Ectodermal cell (in vitro differentiated cells): ENCODE data around the gene PLPP2.

Experiments
- H3K27ac ChIP-seq: 2 replicates; pipeline ENCODE4 v1.7.0; 2013; ENCODE audit warnings: mild to moderate bottlenecking, low read depth, low read length; ENCODE audit not compliant: insufficient read depth, poor library complexity, severe bottlenecking
- H3K27me3 ChIP-seq: 2 replicates; pipeline ENCODE4 v1.7.0; 2013; ENCODE audit warnings: mild to moderate bottlenecking, low read length; ENCODE audit not compliant: insufficient read depth, control insufficient read depth, poor library complexity, severe bottlenecking
- H3K36me3 ChIP-seq: one replicate; pipeline ENCODE4 v1.7.0; 2013; ENCODE audit warnings: low read length; ENCODE audit not compliant: control insufficient read depth, insufficient read depth
- H3K4me1 ChIP-seq: one replicate; pipeline ENCODE4 v1.7.0; 2013; ENCODE audit warnings: low read length; ENCODE audit not compliant: control insufficient read depth, insufficient read depth
- H3K4me3 ChIP-seq: 2 replicates; pipeline ENCODE4 v1.7.0; 2013; ENCODE audit warnings: low read depth, low read length, control low read depth; ENCODE audit not compliant: insufficient read depth
- H3K9me3 ChIP-seq: 2 replicates; pipeline ENCODE4 v1.7.0; 2013; ENCODE audit warnings: mild to moderate bottlenecking, low read length, moderate library complexity; ENCODE audit not compliant: control insufficient read depth
- WGBS, 2 experiments: methylation state at CpG; one replicate each; pipeline ENCODE4 v1.1.7; 2013; ENCODE audit warnings: missing lambda C conversion rate in 2 of 2; 5-methylcytosine and 5-hydroxymethylcytosine counted together

The PLPP2 gene

DNA sequence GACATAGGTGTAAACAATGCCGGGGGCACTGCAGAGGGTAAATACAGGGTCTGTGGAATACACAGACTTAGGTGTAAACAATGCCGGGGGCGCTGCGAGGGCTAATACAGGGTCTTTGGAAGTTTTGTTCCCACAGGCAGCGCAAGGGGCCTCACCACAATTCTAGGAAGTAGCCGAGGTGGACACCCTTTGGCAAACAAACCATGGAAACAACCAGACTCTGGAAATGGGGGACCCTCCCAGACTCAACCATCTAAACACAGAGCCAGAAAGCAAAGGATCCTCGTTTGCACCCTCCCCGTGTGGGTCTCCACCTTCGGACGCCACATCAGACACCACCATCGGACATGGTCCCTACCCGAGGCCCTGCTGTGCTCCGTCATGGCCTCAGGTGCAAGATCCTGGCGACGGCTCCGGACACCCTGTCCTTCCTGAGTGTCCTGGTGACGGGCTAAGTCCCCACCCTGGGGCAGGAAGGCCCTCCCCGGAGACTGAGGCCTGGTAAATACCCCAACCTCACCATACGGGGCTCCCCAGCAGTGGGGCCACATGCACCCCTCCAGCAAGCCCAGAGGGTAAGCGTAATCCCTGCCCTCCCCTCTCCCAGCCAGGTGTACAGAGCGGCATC is 16.7 kb upstream of the PLPP2 start:
- Histone ChIP-seq H3K4me3 (no peak overlapping the region), H3K36me3 (peaks cover 28% of the 10 kb centered on the region)
- WGBS, 2 experiments, result 95 to 96% methylated on average over 21 of the region's 21 CpGs

DNA sequence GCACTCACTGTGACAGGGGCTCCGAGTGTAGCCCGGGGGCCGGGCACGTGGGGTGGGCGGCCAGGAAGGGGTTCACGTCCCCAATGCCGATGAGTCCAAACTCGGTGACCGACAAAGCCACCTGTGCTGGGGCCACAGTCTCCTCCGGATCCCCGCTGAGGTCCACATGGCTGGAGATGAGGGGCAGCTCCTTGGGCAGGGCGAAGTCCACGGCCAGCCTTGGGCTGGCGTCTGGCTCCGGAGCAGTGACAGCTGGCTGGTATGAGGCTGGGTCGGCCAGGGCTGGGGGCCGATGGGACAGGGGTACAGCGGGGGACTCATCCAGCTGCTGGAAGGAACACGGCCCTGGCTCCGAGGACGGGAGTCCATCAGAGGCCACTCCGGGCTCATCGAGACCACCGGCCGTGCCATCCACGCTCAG is 15.9 kb upstream of the PLPP2 start:
- 94 to 95% methylated on average over 26 of the region's 26 CpGs for WGBS, 2 experiments
- H3K4me3 ChIP-seq, result no peak overlapping the region

More for the DNA sequence above, 16.7 kb upstream of the PLPP2 start:
- Histone ChIP-seq H3K27me3 (no peaks in the 10 kb centered on the region), H3K27ac (no peak overlapping the region), H3K4me1 (no peaks in the 10 kb centered on the region), H3K9me3 (no peaks in the 10 kb centered on the region)

DNA sequence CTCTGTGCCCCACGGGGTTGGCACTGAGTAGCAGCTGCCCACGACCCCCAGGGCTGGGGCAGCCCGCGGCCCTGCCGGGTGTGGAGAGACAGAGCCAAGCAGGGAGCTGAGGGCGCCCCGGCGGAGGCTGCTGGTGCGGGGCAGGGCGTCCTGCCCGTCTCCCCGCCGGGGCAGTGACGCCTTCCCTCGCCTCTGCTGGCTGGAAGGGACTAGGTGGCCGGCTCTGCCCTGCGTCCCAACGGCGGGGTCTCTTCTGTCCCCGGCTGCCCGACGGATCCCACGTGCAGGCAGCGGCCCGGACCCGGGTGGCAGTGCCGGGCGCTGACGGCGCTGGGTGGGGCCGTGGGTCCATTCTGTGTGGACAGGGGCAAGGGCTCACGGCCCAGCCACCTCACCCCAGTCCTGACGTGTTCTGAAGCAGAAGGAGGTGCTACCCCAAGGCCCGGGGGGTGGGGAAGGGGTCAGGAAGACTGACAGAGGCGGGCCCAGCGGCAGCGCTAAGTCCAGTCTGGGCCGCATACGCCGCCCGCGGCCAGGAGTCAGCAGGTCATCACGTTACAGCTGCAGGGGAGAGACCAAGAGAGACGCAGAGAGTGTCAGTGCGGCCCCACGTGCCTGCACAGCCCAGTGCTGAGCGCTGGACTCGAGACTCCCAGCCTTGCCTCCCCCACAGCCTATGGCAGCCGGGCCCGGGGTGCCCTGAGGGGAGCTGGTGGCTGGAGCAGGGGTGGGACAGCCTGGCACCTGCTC is 15.1 kb upstream of the PLPP2 start:
- Histone ChIP-seq H3K9me3 (no peaks in the 10 kb centered on the region), H3K27me3 (no peaks in the 10 kb centered on the region), H3K27ac (no peak overlapping the region), H3K4me3 (no peak overlapping the region), H3K36me3 (peaks cover 24% of the 10 kb centered on the region), H3K4me1 (no peaks in the 10 kb centered on the region)
- WGBS, 2 experiments, result 96 to 97% methylated on average over 50 of the region's 50 CpGs

More for the DNA sequence above, 15.9 kb upstream of the PLPP2 start:
- peaks cover 28% of the 10 kb centered on the region for H3K36me3 ChIP-seq
- no peaks in the 10 kb centered on the region for H3K27me3 ChIP-seq
- H3K27ac ChIP-seq, result no peak overlapping the region
- H3K4me1 ChIP-seq, result no peaks in the 10 kb centered on the region
- no peaks in the 10 kb centered on the region for H3K9me3 ChIP-seq

DNA sequence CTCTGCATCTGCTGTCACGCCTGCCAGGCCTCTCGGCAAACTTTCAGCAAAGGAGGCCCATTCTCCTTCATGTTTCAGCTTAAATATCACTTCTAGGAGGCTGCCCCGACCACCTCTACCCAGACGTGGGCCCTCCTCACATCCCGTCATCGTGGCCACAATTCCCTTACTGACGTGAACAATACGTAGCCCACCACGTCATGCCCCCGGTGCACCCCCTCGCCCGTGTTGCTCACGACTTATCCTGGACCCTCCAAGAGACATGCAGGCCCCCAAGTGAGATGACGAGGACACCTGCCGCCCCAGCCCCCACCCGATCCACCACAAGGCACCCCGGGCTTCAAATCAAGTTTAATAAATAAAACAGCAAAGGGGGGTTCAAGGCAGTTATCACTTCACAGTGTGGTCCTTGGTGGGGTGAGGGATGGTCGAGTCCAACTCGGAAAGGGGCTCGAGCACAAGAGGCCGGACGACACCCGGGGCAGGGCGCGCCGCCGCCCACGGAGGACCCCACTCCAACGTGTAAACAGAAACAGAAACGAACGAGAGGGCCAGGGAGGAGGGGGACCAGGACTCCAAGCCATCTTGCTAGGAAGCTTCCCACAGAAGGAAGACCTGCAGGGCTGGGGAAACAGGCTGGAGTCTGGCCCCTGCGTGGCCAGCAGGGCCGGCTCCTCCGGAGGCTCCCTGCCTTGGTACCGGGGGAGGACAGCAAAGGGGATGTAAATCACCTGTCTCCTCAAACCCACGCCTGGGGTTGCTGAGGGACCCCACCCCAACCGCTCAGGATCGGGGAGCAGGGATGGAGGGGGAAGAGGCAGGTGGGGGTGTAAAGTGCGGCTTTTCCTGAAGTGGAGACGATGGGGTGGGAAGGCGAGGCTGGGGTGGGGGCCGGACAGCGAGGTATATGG is 14.3 kb upstream of the PLPP2 start:
- Histone ChIP-seq H3K36me3 (peaks cover 18% of the 10 kb centered on the region), H3K27ac (no peak overlapping the region), H3K9me3 (no peaks in the 10 kb centered on the region), H3K4me3 (no peak overlapping the region), H3K27me3 (no peaks in the 10 kb centered on the region), H3K4me1 (no peaks in the 10 kb centered on the region)
- WGBS, 2 experiments, result 95% methylated on average over 43 of the region's 43 CpGs

DNA sequence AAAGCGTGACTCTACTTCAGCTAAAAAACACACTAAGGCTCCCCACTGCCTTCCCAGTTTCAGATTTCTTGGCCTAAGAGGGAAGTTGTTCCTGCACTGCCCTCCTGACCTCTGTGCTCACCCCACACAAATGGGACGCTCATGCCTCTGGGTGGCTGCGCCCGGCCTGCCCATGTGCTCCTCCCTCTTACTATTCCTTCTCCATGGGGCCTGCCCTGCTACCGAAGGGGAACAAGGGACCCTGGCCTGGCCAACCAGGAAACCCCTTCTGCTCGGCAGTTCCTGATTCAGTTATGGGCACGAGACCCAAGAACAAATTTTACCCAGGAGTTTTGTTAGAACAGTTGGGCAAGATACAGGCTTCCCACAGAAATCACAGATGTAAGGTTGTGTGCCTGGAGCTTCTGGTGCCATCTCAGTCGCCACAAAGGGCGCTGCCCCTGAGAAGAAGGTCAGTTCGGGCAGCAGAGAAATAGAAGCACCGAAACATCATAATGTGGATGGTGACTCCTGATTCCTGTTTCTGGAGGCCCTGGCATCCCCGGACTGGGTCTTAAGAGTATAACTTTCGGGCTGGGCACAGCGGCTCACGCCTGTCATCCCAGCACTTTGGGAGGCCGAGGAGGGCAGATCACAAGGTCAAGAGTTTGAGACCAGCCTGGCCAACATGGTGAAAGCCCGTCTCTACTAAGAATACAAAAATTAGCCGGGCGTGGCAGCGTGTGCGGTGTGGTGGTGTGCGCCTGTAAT is 5.4 kb upstream of the PLPP2 start:
- Histone ChIP-seq H3K27me3 (peaks cover 33% of the 10 kb centered on the region), H3K27ac (no peak overlapping the region), H3K4me1 (peaks cover 10% of the 10 kb centered on the region), H3K9me3 (no peaks in the 10 kb centered on the region), H3K36me3 (no peaks in the 10 kb centered on the region), H3K4me3 (no peak overlapping the region)
- WGBS, 2 experiments, result 89 to 91% methylated on average over 22 of the region's 22 CpGs

DNA sequence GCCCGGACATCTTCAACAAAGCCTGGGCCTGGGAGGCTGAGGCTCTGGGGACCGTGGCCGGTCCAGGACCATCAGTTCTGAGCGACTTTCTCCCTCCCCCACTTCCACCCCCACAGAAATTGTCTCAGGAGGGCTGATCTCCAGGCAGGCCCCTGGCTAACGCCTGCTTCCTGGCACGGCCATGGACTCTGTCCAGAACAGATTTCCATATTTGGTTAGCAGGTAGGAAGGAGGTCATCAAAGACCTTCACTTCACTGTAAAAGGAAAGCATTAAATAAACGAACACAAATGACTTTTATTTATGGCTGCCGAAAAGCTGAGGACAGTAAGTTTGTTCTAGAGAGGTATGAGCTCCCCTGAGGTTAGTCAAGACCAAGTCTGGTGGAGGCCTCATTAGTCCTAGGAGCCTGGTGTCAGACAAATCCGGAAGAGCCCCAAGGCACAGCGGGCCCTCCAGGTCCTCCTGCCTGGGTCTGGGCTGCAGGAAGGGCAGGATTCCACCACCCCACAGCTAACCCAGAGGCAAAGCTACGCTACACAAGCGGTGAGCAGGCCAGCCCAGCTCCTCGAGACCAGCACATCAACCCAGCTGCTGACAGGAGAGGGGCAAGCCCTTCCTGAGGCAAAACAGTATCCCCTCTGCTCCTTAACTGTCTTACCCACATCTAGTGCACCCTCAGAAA is 4.6 kb upstream of the PLPP2 start:
- Histone ChIP-seq H3K27me3 (peaks cover 38% of the 10 kb centered on the region), H3K27ac (no peak overlapping the region), H3K4me3 (no peak overlapping the region), H3K4me1 (peaks cover 10% of the 10 kb centered on the region), H3K36me3 (no peaks in the 10 kb centered on the region), H3K9me3 (no peaks in the 10 kb centered on the region)
- WGBS, 2 experiments, result 72 to 75% methylated on average over 13 of the region's 13 CpGs

DNA sequence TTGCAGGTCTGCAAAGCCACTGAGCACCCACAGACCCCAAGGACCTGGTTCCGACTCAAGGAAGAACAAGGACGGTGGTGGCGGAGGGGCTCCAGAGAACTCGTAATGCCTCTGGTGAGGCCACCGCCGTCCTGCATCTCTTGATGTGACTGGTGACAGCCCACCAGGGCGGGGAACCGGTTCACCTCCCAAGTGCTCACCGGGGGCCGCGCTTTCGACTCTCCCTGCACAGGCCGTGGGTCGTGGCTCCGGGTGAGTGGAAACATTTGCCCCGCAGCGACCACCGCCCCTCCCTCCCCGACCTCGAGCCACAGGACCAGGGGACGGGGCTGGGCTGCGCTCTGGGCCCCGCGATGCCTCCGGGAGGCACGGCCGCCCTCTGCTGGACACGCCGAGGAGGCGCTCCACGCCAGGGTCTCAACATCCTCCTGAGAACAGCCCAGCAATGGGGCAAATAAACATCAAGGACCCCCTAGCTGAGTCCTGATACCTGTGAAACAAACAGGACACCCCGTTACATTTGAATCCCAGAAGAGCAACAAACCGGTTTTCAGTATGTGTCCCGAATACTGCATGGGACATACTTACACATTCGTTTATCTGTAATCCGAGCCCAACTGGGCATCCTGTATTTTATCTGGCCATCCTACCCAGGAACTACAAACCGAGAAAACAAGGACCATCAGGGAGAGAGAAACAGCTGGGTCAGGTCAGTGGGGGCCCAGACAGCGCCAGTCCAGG is 3.9 kb upstream of the PLPP2 start:
- Histone ChIP-seq H3K4me1 (peaks cover 17% of the 10 kb centered on the region), H3K36me3 (no peaks in the 10 kb centered on the region), H3K4me3 (no peak overlapping the region), H3K9me3 (no peaks in the 10 kb centered on the region), H3K27ac (no peak overlapping the region), H3K27me3 (peaks cover 45% of the 10 kb centered on the region)
- WGBS, 2 experiments, result 18% methylated on average over 38 of the region's 38 CpGs

DNA sequence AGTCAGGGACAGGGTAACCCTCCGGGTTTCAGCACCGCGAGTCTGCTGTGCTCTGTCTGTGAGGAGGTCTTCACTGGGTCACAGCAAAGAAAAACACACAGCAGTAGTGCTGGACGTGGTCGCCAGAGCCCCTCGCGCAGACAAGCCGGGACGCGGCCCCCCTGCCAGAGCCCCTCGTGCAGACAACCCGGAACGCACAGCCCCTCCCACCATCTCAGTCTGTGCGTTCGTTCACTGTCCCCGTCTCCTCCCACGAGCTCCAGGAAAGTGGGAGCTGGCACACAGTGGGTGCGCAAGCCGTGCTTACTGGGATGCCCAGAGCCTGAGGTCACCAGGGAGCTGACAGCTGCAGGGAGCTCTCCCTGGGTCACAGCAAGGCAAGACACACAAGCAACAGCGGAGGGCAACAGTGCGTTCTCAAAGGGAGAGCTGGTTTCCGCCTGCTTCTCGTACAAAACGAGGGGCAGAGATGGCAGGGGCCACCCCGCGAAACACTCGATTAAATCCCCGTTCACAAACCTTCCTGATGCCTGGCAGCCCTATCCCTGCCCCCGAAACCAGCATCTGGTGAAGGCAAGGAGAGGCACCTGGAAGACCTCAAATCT is 3.2 kb upstream of the PLPP2 start:
- H3K27ac ChIP-seq, result no peak overlapping the region
- no peaks in the 10 kb centered on the region for H3K36me3 ChIP-seq
- no peaks in the 10 kb centered on the region for H3K9me3 ChIP-seq
- H3K27me3 ChIP-seq, result peaks cover 52% of the 10 kb centered on the region
- no peak overlapping the region for H3K4me3 ChIP-seq
- peaks cover 20% of the 10 kb centered on the region for H3K4me1 ChIP-seq
- WGBS, 2 experiments, result 56 to 57% methylated on average over 29 of the region's 29 CpGs
